Forelimb muscle (tissue), 1 donor: ENCODE results near the gene NRG3. TPM values are rescaled to one million over a fixed set of nuclear protein-coding genes. Genes with fewer than 3 reads are reported as not detected.
"Not testable (repeated sequence)": the region's sequence is repeated elsewhere in the genome, so short reads cannot be mapped to it uniquely, and the experiment has no call there.

Source experiments
- DNase-seq: peaks from one replicate; pipeline ENCODE4 v3.0.0-alpha.2; 2013; ENCODE audit warnings: low read depth
- polyA plus RNA-seq: library from polyadenylated mRNA; unstranded; fragments of 120-200 nt; gene quantifications from one replicate; pipeline ENCODE4 v1.2.1, GENCODE V29; 2013; ENCODE audit not compliant: insufficient read length

NRG3 gene
- polyA plus RNA-seq, 1 donor = 0.06 TPM

GRCh38 chr10:82981137-82981723 is 1106.2 kb downstream of the NRG3 start:
- no peak for DNase-seq

- DNase-seq = peak; percentile 46
These were observed 1107.2 kb downstream of the NRG3 start for GRCh38 chr10:82982110-82982608.

- DNase-seq = no peak
These were observed 1111.2 kb downstream of the NRG3 start for GRCh38 chr10:82986216-82986615.

GRCh38 chr10:83006479-83006878 is 1131.5 kb downstream of the NRG3 start:
- not testable (repeated sequence) for DNase-seq

- no peak for DNase-seq
These were observed 1132.5 kb downstream of the NRG3 start for GRCh38 chr10:83007510-83007909.

- DNase-seq = no peak
These were observed 1137.9 kb downstream of the NRG3 start for GRCh38 chr10:83012866-83013265.

- DNase-seq = no peak
These were observed 1142.3 kb downstream of the NRG3 start for GRCh38 chr10:83017076-83017867.

GRCh38 chr10:83023662-83024061 is 1148.7 kb downstream of the NRG3 start:
- no peak for DNase-seq
